Astrocyte (in vitro differentiated cells and primary cell): ENCODE measurements around the gene BANK1. TPM values are rescaled to one million over a fixed set of nuclear protein-coding genes. Genes with fewer than 3 reads are reported as not detected.

Experiments used
- DNase-seq: peaks from one replicate; pipeline ENCODE4 v3.0.0-alpha.2; 2010; ENCODE audit warnings: low read depth
- FAIRE-seq: peaks from 2 replicates; lab custom pipeline; 2011; peaks lifted over from hg19 to GRCh38; lab: Jason Lieb, UNC
- H2AFZ ChIP-seq: 2 replicates; pipeline ENCODE4 v1.6.0; 2012; ENCODE audit warnings: low read depth, low read length, inconsistent platforms
- H3K27ac ChIP-seq: 2 replicates; pipeline ENCODE4 v1.5.1; 2011; ENCODE audit warnings: low read depth, low read length, inconsistent platforms
- H3K27me3 ChIP-seq: 2 replicates; pipeline ENCODE4 v1.6.0; 2011; ENCODE audit warnings: low read length, inconsistent platforms; ENCODE audit not compliant: insufficient read depth
- H3K36me3 ChIP-seq: 2 replicates; pipeline ENCODE4 v1.5.1; 2011; ENCODE audit warnings: low read length, inconsistent platforms; ENCODE audit not compliant: insufficient read depth
- H3K4me1 ChIP-seq: 2 replicates; pipeline ENCODE4 v1.5.1; 2011; ENCODE audit warnings: low read length, inconsistent platforms; ENCODE audit not compliant: insufficient read depth
- H3K4me2 ChIP-seq: 2 replicates; pipeline ENCODE4 v1.6.0; 2012; ENCODE audit warnings: low read length, inconsistent platforms
- H3K4me3 ChIP-seq: 2 replicates; pipeline ENCODE4 v1.5.1; 2011; ENCODE audit warnings: low read depth, mild to moderate bottlenecking, low read length, inconsistent platforms; ENCODE audit not compliant: insufficient read depth
- H3K79me2 ChIP-seq: 2 replicates; pipeline ENCODE4 v1.6.0; 2012; ENCODE audit warnings: mild to moderate bottlenecking, low read length, inconsistent platforms; ENCODE audit not compliant: insufficient read depth
- H3K9ac ChIP-seq: 2 replicates; pipeline ENCODE4 v1.6.0; 2012; ENCODE audit warnings: mild to moderate bottlenecking, low read length, inconsistent platforms
- H3K9me3 ChIP-seq: 2 replicates; pipeline ENCODE4 v1.5.1; 2012; ENCODE audit warnings: low read depth, mild to moderate bottlenecking, low read length, inconsistent platforms; ENCODE audit not compliant: insufficient read depth
- H4K20me1 ChIP-seq: 2 replicates; pipeline ENCODE4 v1.6.0; 2012; ENCODE audit warnings: low read length, inconsistent platforms; ENCODE audit not compliant: insufficient read depth
- H3K27ac Mint-ChIP-seq: one replicate; pipeline ENCODE4 v1.8.0; 2021; ENCODE audit warnings: mild to moderate bottlenecking, mixed read lengths; ENCODE audit not compliant: unreplicated experiment
- H3K27me3 Mint-ChIP-seq: one replicate; pipeline ENCODE4 v1.8.0; 2021; ENCODE audit warnings: low read depth, mixed read lengths; ENCODE audit not compliant: unreplicated experiment
- H3K36me3 Mint-ChIP-seq: one replicate; pipeline ENCODE4 v1.8.0; 2021; ENCODE audit warnings: low read depth, mixed read lengths; ENCODE audit not compliant: unreplicated experiment
- H3K4me1 Mint-ChIP-seq: one replicate; pipeline ENCODE4 v1.8.0; 2021; ENCODE audit warnings: low read depth, mixed read lengths; ENCODE audit not compliant: unreplicated experiment
- H3K4me3 Mint-ChIP-seq: one replicate; pipeline ENCODE4 v1.8.0; 2021; ENCODE audit warnings: mild to moderate bottlenecking, moderate library complexity, mixed read lengths; ENCODE audit not compliant: unreplicated experiment
- H3K9me3 Mint-ChIP-seq: one replicate; pipeline ENCODE4 v1.8.0; 2021; ENCODE audit warnings: mild to moderate bottlenecking, mixed read lengths; ENCODE audit not compliant: unreplicated experiment
- CTCF ChIP-seq: IDR thresholded peaks from 2 replicates; pipeline ENCODE4 v1.5.1; 2011; ENCODE audit warnings: low read depth, mild to moderate bottlenecking, inconsistent platforms, low read length, moderate library complexity; ENCODE audit not compliant: insufficient read depth
- EZH2 ChIP-seq: IDR thresholded peaks from 2 replicates; pipeline ENCODE4 v1.6.1; 2012; ENCODE audit warnings: mild to moderate bottlenecking, low read length, inconsistent platforms; ENCODE audit not compliant: insufficient read depth
- total RNA-seq: library from RNA; stranded (reverse); gene quantifications from 2 replicates; pipeline ENCODE4 v1.2.1, GENCODE V29; 2021

The BANK1 gene
- total RNA-seq, 1 donor from 2014 or later, result 1.3 TPM

DNA sequence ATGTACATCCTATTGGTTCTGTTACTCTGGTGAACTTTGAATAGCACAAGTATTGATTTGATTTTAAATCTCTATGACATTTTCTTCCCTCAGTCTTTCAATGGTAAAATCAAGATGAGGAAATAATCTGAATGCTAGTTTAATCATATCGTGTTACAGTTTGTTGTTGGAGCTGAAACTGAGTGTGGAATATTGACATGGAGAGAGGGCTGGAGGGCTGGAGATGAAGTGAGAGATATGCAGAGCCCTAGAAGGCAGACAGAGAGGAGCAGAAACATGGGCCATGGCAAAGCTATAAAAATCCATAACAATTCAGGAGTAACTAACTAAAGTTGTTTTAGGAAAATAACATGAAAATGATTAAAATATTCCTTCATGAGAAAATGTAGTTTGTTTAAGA is 141.1 kb downstream of the BANK1 start:
- H3K4me1 Mint-ChIP-seq, result no peaks in the 10 kb centered on the region
- H3K4me3 Mint-ChIP-seq, result no peak overlapping the region
- Histone ChIP-seq H3K4me2 (no peak overlapping the region), H3K4me1 (no peaks in the 10 kb centered on the region), H3K79me2 (no peaks in the 10 kb centered on the region), H2AFZ (no peak overlapping the region), H3K27me3 (no peaks in the 10 kb centered on the region), H3K4me3 (no peak overlapping the region), H3K36me3 (no peaks in the 10 kb centered on the region), H3K9ac (no peak overlapping the region), H4K20me1 (no peaks in the 10 kb centered on the region), H3K27ac (no peak overlapping the region), H3K9me3 (no peaks in the 10 kb centered on the region)
- no peak for DNase-seq
- no peaks in the 10 kb centered on the region for H3K9me3 Mint-ChIP-seq
- no peak for FAIRE-seq
- no peaks in the 10 kb centered on the region for H3K27me3 Mint-ChIP-seq
- H3K36me3 Mint-ChIP-seq, result no peaks in the 10 kb centered on the region
- no peak for TF ChIP-seq EZH2
- H3K27ac Mint-ChIP-seq, result no peak overlapping the region

DNA sequence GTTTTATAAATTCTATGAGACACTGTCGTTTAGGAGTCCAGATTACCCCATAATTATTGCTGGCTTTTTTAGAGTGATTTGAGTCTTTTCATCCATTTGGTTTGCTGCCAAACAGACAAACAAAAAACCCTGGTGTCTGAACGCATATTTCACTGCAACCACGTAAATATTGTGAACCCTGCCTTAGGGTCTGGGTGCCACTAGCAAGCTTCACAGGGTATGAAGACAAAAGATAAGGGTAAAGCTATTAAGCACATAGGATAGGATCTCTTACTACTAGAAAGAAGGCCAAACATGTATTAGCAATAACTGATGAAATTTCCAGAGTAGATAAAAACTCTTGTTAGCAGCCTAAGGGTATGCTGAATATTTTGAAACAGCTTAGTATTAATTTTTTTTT is 143.3 kb downstream of the BANK1 start:
- Mint-ChIP-seq H3K4me1 (no peaks in the 10 kb centered on the region), H3K9me3 (no peaks in the 10 kb centered on the region), H3K27ac (no peak overlapping the region), H3K27me3 (no peaks in the 10 kb centered on the region), H3K4me3 (no peak overlapping the region), H3K36me3 (no peaks in the 10 kb centered on the region)
- Histone ChIP-seq H3K9ac (no peak overlapping the region), H3K4me2 (no peak overlapping the region), H4K20me1 (no peaks in the 10 kb centered on the region), H3K9me3 (no peaks in the 10 kb centered on the region), H3K4me3 (no peak overlapping the region), H2AFZ (no peak overlapping the region), H3K4me1 (no peaks in the 10 kb centered on the region), H3K36me3 (no peaks in the 10 kb centered on the region), H3K27me3 (no peaks in the 10 kb centered on the region), H3K27ac (no peak overlapping the region), H3K79me2 (no peaks in the 10 kb centered on the region)
- DNase-seq, result no peak
- FAIRE-seq, result no peak
- TF ChIP-seq EZH2, result no peak
- no peak for TF ChIP-seq CTCF

DNA sequence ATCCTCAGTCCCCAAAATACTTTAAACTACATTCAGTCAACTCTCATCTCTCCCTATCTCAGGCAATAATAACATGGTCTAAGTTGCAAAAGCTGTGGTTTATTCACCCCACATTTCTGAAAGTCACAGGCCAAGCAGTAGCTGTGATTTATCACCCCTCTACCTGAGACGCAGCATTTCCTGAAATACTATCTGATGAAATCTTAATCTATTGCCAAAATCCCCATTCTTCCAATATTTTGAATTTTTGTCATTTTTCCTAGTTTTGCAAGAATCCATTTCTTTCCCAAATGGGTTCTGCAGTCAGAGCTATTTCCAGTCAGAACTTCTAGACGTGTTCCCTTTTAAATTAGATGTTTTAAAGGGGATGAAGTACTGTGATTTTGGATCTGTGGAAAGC is 148.3 kb downstream of the BANK1 start:
- Histone ChIP-seq H4K20me1 (no peaks in the 10 kb centered on the region), H3K9ac (no peak overlapping the region), H3K79me2 (no peaks in the 10 kb centered on the region), H3K4me3 (no peak overlapping the region), H3K27me3 (no peaks in the 10 kb centered on the region), H3K9me3 (no peaks in the 10 kb centered on the region), H3K4me2 (no peak overlapping the region), H3K27ac (no peak overlapping the region), H3K4me1 (no peaks in the 10 kb centered on the region), H3K36me3 (no peaks in the 10 kb centered on the region), H2AFZ (no peak overlapping the region)
- Mint-ChIP-seq H3K9me3 (no peaks in the 10 kb centered on the region), H3K36me3 (no peaks in the 10 kb centered on the region), H3K27ac (no peak overlapping the region), H3K4me3 (no peak overlapping the region), H3K4me1 (no peaks in the 10 kb centered on the region), H3K27me3 (no peaks in the 10 kb centered on the region)
- FAIRE-seq (no peak), DNase-seq (peak; percentile 16)
- TF ChIP-seq EZH2 (no peak), CTCF (no peak)
